Measurements from ENCODE around the gene RPL27. TPM values are rescaled to one million over a fixed set of nuclear protein-coding genes. Genes with fewer than 3 reads are reported as not detected.

The RPL27 gene
- total and polyA plus RNA-seq, 2 of the 13 experiments (the other 11 are each of a cell fraction or from before 2014, with no cell fraction given), result 1,585 to 5,840 TPM

- TF ChIP-seq ZNF687 (CRISPR knock-in tag; IDR thresholded peaks at IDR 0.05) (peak; percentile 85), GATAD1 (CRISPR knock-in tag; IDR thresholded peaks at IDR 0.05) (0 out of 2 replicates have a peak, but pooled peaks have one; percentile 10), DZIP1 (CRISPR knock-in tag; IDR thresholded peaks at IDR 0.05) (0 out of 2 replicates have a peak, but pooled peaks have one; percentile 44), ZNF580 (CRISPR knock-in tag; IDR thresholded peaks at IDR 0.05; ENCODE audit: borderline replicate concordance, low read depth) (no peak), ZNF572 (CRISPR knock-in tag; IDR thresholded peaks at IDR 0.05) (peak; percentile 82; the same call in 1 of the 2 replicates), ZFP62 (CRISPR knock-in tag; IDR thresholded peaks at IDR 0.05) (no peak), THAP9 (CRISPR knock-in tag; IDR thresholded peaks at IDR 0.05; ENCODE audit: borderline replicate concordance) (peak; percentile 70; the same call in 1 of the 2 replicates), HDAC6 (IDR thresholded peaks at IDR 0.05; ENCODE audit: low read depth, low read length) (no peak), ZNF720 (CRISPR knock-in tag; IDR thresholded peaks at IDR 0.05) (no peak), ZSCAN29 (CRISPR knock-in tag; conservative IDR thresholded peaks at IDR 0.05) (no peak), ZNF225 (CRISPR knock-in tag; IDR thresholded peaks at IDR 0.05) (peak; percentile 21; the same call in 1 of the 2 replicates), ZNF333 (CRISPR knock-in tag; IDR thresholded peaks at IDR 0.05; ENCODE audit: borderline replicate concordance) (no peak), TEAD3 (CRISPR knock-in tag; optimal IDR thresholded peaks at IDR 0.05; ENCODE audit: borderline replicate concordance) (peak; percentile 32), CENPBD1 (CRISPR knock-in tag; IDR thresholded peaks at IDR 0.05; ENCODE audit: borderline replicate concordance, low read depth) (no peak), ZNF597 (CRISPR knock-in tag; IDR thresholded peaks at IDR 0.05) (no peak), RXRA (CRISPR knock-in tag; IDR thresholded peaks at IDR 0.05) (peak; percentile 29), TGIF2 (CRISPR knock-in tag; IDR thresholded peaks at IDR 0.05) (peak; percentile 71; the same call in 1 of the 2 replicates), JUN (CRISPR knock-in tag; IDR thresholded peaks at IDR 0.05) (no peak)
These were observed 30.1 kb downstream of the RPL27 start (continued) for GRCh38 chr17:43028221-43028861.

All from HepG2 (cell line).